Measurements from ENCODE around the gene CCNF.

GRCh38 chr16:2460916-2461315 lies 31.7 kb downstream of the CCNF start:
- TF ChIP-seq, protein P1, sequence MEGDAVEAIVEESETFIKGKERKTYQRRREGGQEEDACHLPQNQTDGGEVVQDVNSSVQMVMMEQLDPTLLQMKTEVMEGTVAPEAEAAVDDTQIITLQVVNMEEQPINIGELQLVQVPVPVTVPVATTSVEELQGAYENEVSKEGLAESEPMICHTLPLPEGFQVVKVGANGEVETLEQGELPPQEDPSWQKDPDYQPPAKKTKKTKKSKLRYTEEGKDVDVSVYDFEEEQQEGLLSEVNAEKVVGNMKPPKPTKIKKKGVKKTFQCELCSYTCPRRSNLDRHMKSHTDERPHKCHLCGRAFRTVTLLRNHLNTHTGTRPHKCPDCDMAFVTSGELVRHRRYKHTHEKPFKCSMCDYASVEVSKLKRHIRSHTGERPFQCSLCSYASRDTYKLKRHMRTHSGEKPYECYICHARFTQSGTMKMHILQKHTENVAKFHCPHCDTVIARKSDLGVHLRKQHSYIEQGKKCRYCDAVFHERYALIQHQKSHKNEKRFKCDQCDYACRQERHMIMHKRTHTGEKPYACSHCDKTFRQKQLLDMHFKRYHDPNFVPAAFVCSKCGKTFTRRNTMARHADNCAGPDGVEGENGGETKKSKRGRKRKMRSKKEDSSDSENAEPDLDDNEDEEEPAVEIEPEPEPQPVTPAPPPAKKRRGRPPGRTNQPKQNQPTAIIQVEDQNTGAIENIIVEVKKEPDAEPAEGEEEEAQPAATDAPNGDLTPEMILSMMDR (IDR thresholded peaks at IDR 0.05; ENCODE audit: low read depth, low read length, missing input control): no peak
- TF ChIP-seq RAD21 (IDR thresholded peaks at IDR 0.05) (no peak), REST (IDR thresholded peaks at IDR 0.05) (no peak), SP1 (IDR thresholded peaks at IDR 0.05) (no peak)
- TF ChIP-seq, protein P2, sequence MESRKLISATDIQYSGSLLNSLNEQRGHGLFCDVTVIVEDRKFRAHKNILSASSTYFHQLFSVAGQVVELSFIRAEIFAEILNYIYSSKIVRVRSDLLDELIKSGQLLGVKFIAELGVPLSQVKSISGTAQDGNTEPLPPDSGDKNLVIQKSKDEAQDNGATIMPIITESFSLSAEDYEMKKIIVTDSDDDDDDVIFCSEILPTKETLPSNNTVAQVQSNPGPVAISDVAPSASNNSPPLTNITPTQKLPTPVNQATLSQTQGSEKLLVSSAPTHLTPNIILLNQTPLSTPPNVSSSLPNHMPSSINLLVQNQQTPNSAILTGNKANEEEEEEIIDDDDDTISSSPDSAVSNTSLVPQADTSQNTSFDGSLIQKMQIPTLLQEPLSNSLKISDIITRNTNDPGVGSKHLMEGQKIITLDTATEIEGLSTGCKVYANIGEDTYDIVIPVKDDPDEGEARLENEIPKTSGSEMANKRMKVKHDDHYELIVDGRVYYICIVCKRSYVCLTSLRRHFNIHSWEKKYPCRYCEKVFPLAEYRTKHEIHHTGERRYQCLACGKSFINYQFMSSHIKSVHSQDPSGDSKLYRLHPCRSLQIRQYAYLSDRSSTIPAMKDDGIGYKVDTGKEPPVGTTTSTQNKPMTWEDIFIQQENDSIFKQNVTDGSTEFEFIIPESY (IDR thresholded peaks at IDR 0.05): no peak
